ENCODE measurements around the gene JOSD1. TPM values are rescaled to one million over a fixed set of nuclear protein-coding genes. Genes with fewer than 3 reads are reported as not detected.

The JOSD1 gene
- total and polyA plus RNA-seq, 2 donors (not counting 3 experiments of a cell fraction or from before 2014, with no cell fraction given) = 61.7 to 73.1 TPM

- ChIA-PET POLR2A (no interaction called here), CTCF (interaction anchor here (1.0 to 1.5 kb wide), 3 partner anchors 9 to 50 kb away, joined by 3 to 10 read pairs (median 4); partner anchors contain the start of gene TOMM22)
- H3K79me2 ChIP-seq (ENCODE audit: control insufficient read depth, insufficient read depth, low read length) = peaks cover 16% of the 10 kb centered on the region
- no peaks in the 10 kb centered on the region for H3K27me3 ChIP-seq (ENCODE audit: control insufficient read depth in 2 of 2, insufficient read depth in 2 of 2, low read length in 2 of 2)
- H3K27ac ChIP-seq (ENCODE audit: insufficient read depth, low read depth, low read length) = no peak overlapping the region
- no peak overlapping the region for H2AFZ ChIP-seq (ENCODE audit: low read depth, low read length)
- FAIRE-seq (no peak), DNase-seq (ENCODE audit: low read depth, low spot score) (no peak)
- H3K36me3 ChIP-seq (ENCODE audit: control insufficient read depth in 2 of 2, extremely low read depth in 1 of 2, insufficient read depth in 2 of 2, low read length in 2 of 2) = peaks cover 0 to 21% of the 10 kb centered on the region in 2 experiments
- no peak overlapping the region for H3K4me2 ChIP-seq (ENCODE audit: insufficient read depth, low read length)
- dilution Hi-C loops (cut with MboI; ENCODE audit: extremely low pct_ligation_motif_present, low sequenced_read_pairs) = no loop called here
- H4K20me1 ChIP-seq (replicated peaks; ENCODE audit: control insufficient read depth, extremely low read depth, insufficient read depth, low read length) = no peaks in the 10 kb centered on the region
- intact Hi-C loops (cut with micrococcal nuclease) = no loop called here
- no peak overlapping the region for H3K4me3 ChIP-seq (replicated peaks in 1 of 3; ENCODE audit: insufficient read depth in 1 of 3, low read depth in 1 of 3, low read length in 3 of 3)
- peaks cover 10% of the 10 kb centered on the region for H3K4me1 ChIP-seq (ENCODE audit: control insufficient read depth, extremely low read depth, insufficient read depth, low read length)
- no TSS peak for BruUV-seq (replicated peaks)
- TF ChIP-seq POLR2A (IDR thresholded peaks at IDR 0.05; ENCODE audit: low read depth, low read length) (no peak), MYC (IDR thresholded peaks at IDR 0.05; ENCODE audit: low read depth, low read length) (no peak), MAX (IDR thresholded peaks at IDR 0.05; ENCODE audit: insufficient read depth, insufficient read length) (no peak)
- no peaks in the 10 kb centered on the region for H3K9me1 ChIP-seq (replicated peaks; ENCODE audit: control insufficient read depth, extremely low read depth, insufficient read depth, low read length)
- H3K9me3 ChIP-seq (replicated peaks; ENCODE audit: control insufficient read depth, insufficient read depth, low read length) = no peaks in the 10 kb centered on the region
- H3K9ac ChIP-seq (replicated peaks; ENCODE audit: extremely low read depth, insufficient read depth, low read length) = no peak overlapping the region
Observed at GRCh38 chr22:38719196-38719595, 18.5 kb upstream of the JOSD1 start.

- ChIA-PET CTCF (interaction anchor here (0.9 to 2.0 kb wide), 10 partner anchors 10 to 146 kb away, joined by 3 to 11 read pairs (median 4); partner anchors contain the start of genes GTPBP1 and TOMM22), POLR2A (interaction anchor here (0.6 kb wide), 1 partner anchor 17 kb away, joined by 3 read pairs; no protein-coding TSS in a partner anchor)
- dilution Hi-C loops (cut with MboI; ENCODE audit: extremely low pct_ligation_motif_present, low sequenced_read_pairs) (no loop called here), intact Hi-C loops (cut with micrococcal nuclease) (no loop called here)
- Histone ChIP-seq H3K4me2 (ENCODE audit: insufficient read depth, low read length) (peak overlapping the region; percentile 31), H3K9ac (replicated peaks; ENCODE audit: extremely low read depth, insufficient read depth, low read length) (no peak overlapping the region), H3K27ac (ENCODE audit: insufficient read depth, low read depth, low read length) (peak overlapping the region; percentile 28), H4K20me1 (replicated peaks; ENCODE audit: control insufficient read depth, extremely low read depth, insufficient read depth, low read length) (no peaks in the 10 kb centered on the region), H3K79me2 (ENCODE audit: control insufficient read depth, insufficient read depth, low read length) (peaks cover 23% of the 10 kb centered on the region), H3K4me1 (ENCODE audit: control insufficient read depth, extremely low read depth, insufficient read depth, low read length) (peaks cover 10% of the 10 kb centered on the region), H3K36me3 (ENCODE audit: control insufficient read depth in 2 of 2, extremely low read depth in 1 of 2, insufficient read depth in 2 of 2, low read length in 2 of 2) (peaks cover 0 to 18% of the 10 kb centered on the region in 2 experiments), H3K9me1 (replicated peaks; ENCODE audit: control insufficient read depth, extremely low read depth, insufficient read depth, low read length) (no peaks in the 10 kb centered on the region), H2AFZ (ENCODE audit: low read depth, low read length) (no peak overlapping the region), H3K4me3 (replicated peaks in 1 of 3; ENCODE audit: insufficient read depth in 1 of 3, low read depth in 1 of 3, low read length in 3 of 3) (no peak overlapping the region), H3K27me3 (ENCODE audit: control insufficient read depth in 2 of 2, insufficient read depth in 2 of 2, low read length in 2 of 2) (no peaks in the 10 kb centered on the region), H3K9me3 (replicated peaks; ENCODE audit: control insufficient read depth, insufficient read depth, low read length) (no peaks in the 10 kb centered on the region)
- FAIRE-seq (peak; percentile 99), DNase-seq (ENCODE audit: low read depth, low spot score) (peak; percentile 88)
- no peak for TF ChIP-seq POLR2A (IDR thresholded peaks at IDR 0.05; ENCODE audit: low read depth, low read length)
- TF ChIP-seq JUN (IDR thresholded peaks at IDR 0.05; ENCODE audit: borderline replicate concordance, insufficient read depth, insufficient read length, low read depth) = peak; percentile 94
- TF ChIP-seq CTCF (IDR thresholded peaks at IDR 0.05; ENCODE audit: extremely low read depth in 1 of 2, insufficient read depth in 1 of 2, low read depth in 1 of 2, low read length in 2 of 2) = peak; percentile 58 to 68
- TF ChIP-seq GATA2 (IDR thresholded peaks at IDR 0.05; ENCODE audit: insufficient read depth, insufficient read length, low read depth, low read length) = no peak
- TF ChIP-seq FOS (IDR thresholded peaks at IDR 0.05; ENCODE audit: borderline replicate concordance, insufficient read depth, low read length) = peak; percentile 94
- no TSS peak for BruUV-seq (replicated peaks)
Observed at GRCh38 chr22:38718414-38718813, 17.7 kb upstream of the JOSD1 start.
